Mucosa of stomach (tissue), 1 donor: Measurements from ENCODE around the gene OGDH.
"Not testable (repeated sequence)": the region's sequence is repeated elsewhere in the genome, so short reads cannot be mapped to it uniquely, and the experiment has no call there.

Experiments
- H3K27me3 ChIP-seq: one replicate; pipeline ENCODE4 v1.7.0; 2013; ENCODE audit warnings: mild to moderate bottlenecking, low read length; ENCODE audit not compliant: control insufficient read depth, insufficient read depth
- H3K36me3 ChIP-seq: one replicate; pipeline ENCODE4 v1.7.0; 2013; ENCODE audit warnings: low read length; ENCODE audit not compliant: control insufficient read depth, insufficient read depth
- H3K4me1 ChIP-seq: one replicate; pipeline ENCODE4 v1.7.0; 2013; ENCODE audit warnings: mild to moderate bottlenecking, low read length; ENCODE audit not compliant: control insufficient read depth, insufficient read depth
- H3K4me3 ChIP-seq: one replicate; pipeline ENCODE4 v1.7.0; 2013; ENCODE audit warnings: low read length
- H3K9ac ChIP-seq: one replicate; pipeline ENCODE4 v1.7.0; 2013; ENCODE audit warnings: mild to moderate bottlenecking, low read length, moderate library complexity
- H3K9me3 ChIP-seq: one replicate; pipeline ENCODE4 v1.7.0; 2013; ENCODE audit warnings: mild to moderate bottlenecking, low read length, moderate library complexity; ENCODE audit not compliant: control insufficient read depth
- donor health status: Pancreatic carcinoma.

OGDH gene

GRCh38 chr7:44709011-44709915 lies 102.8 kb downstream of the OGDH start:
- Histone ChIP-seq H3K9ac (no peak overlapping the region), H3K4me1 (peaks cover 5% of the 10 kb centered on the region), H3K36me3 (peaks cover 17% of the 10 kb centered on the region), H3K4me3 (no peak overlapping the region), H3K27me3 (no peaks in the 10 kb centered on the region), H3K9me3 (no peaks in the 10 kb centered on the region)

- Histone ChIP-seq H3K4me3 (no peak overlapping the region), H3K9ac (no peak overlapping the region), H3K4me1 (peaks cover 5% of the 10 kb centered on the region), H3K27me3 (no peaks in the 10 kb centered on the region), H3K36me3 (peaks cover 17% of the 10 kb centered on the region), H3K9me3 (no peaks in the 10 kb centered on the region)
Measured at GRCh38 chr7:44709945-44710596, 103.6 kb downstream of the OGDH start.

- H3K36me3 ChIP-seq, result peaks cover 16% of the 10 kb centered on the region
- no peak overlapping the region for H3K9ac ChIP-seq
- no peaks in the 10 kb centered on the region for H3K9me3 ChIP-seq
- peaks cover 5% of the 10 kb centered on the region for H3K4me1 ChIP-seq
- H3K4me3 ChIP-seq, result no peak overlapping the region
- H3K27me3 ChIP-seq, result no peaks in the 10 kb centered on the region
Measured at GRCh38 chr7:44711528-44711927, 105.1 kb downstream of the OGDH start.

- no peak overlapping the region for H3K4me3 ChIP-seq
- no peaks in the 10 kb centered on the region for H3K9me3 ChIP-seq
- no peaks in the 10 kb centered on the region for H3K27me3 ChIP-seq
- H3K4me1 ChIP-seq, result peaks cover 5% of the 10 kb centered on the region
- peaks cover 11% of the 10 kb centered on the region for H3K36me3 ChIP-seq
- H3K9ac ChIP-seq, result no peak overlapping the region
Measured at GRCh38 chr7:44712012-44712411, 105.6 kb downstream of the OGDH start.

GRCh38 chr7:44713141-44713540 lies 106.7 kb downstream of the OGDH start:
- H3K4me3 ChIP-seq, result no peak overlapping the region
- H3K27me3 ChIP-seq, result no peaks in the 10 kb centered on the region
- peaks cover 4% of the 10 kb centered on the region for H3K36me3 ChIP-seq
- H3K9me3 ChIP-seq, result no peaks in the 10 kb centered on the region
- H3K4me1 ChIP-seq, result peaks cover 5% of the 10 kb centered on the region
- H3K9ac ChIP-seq, result no peak overlapping the region

GRCh38 chr7:44713680-44714335 lies 107.4 kb downstream of the OGDH start:
- Histone ChIP-seq H3K4me1 (peaks cover 5% of the 10 kb centered on the region), H3K9ac (no peak overlapping the region), H3K9me3 (no peaks in the 10 kb centered on the region), H3K27me3 (no peaks in the 10 kb centered on the region), H3K36me3 (no peaks in the 10 kb centered on the region), H3K4me3 (no peak overlapping the region)

GRCh38 chr7:44716205-44716604 lies 109.8 kb downstream of the OGDH start:
- Histone ChIP-seq H3K4me3 (no peak overlapping the region), H3K27me3 (no peaks in the 10 kb centered on the region), H3K36me3 (no peaks in the 10 kb centered on the region), H3K4me1 (peaks cover 5% of the 10 kb centered on the region), H3K9me3 (no peaks in the 10 kb centered on the region), H3K9ac (no peak overlapping the region)

GRCh38 chr7:44720301-44720700 lies 113.9 kb downstream of the OGDH start:
- Histone ChIP-seq H3K4me3 (no peak overlapping the region), H3K9ac (no peak overlapping the region), H3K36me3 (no peaks in the 10 kb centered on the region), H3K4me1 (no peaks in the 10 kb centered on the region), H3K27me3 (no peaks in the 10 kb centered on the region), H3K9me3 (no peaks in the 10 kb centered on the region)

GRCh38 chr7:44724276-44724675 lies 117.8 kb downstream of the OGDH start:
- no peaks in the 10 kb centered on the region for H3K36me3 ChIP-seq
- H3K27me3 ChIP-seq, result no peaks in the 10 kb centered on the region
- no peaks in the 10 kb centered on the region for H3K9me3 ChIP-seq
- H3K4me1 ChIP-seq, result peaks cover 13% of the 10 kb centered on the region
- H3K4me3 ChIP-seq, result no peak overlapping the region
- H3K9ac ChIP-seq, result no peak overlapping the region

GRCh38 chr7:44726250-44726649 lies 119.8 kb downstream of the OGDH start:
- H3K27me3 ChIP-seq, H3K9me3 ChIP-seq, H3K36me3 ChIP-seq, H3K4me3 ChIP-seq, H3K9ac ChIP-seq: not testable (repeated sequence)
- H3K4me1 ChIP-seq, result peaks cover 13% of the 10 kb centered on the region

- Histone ChIP-seq H3K9ac (no peak overlapping the region), H3K36me3 (no peaks in the 10 kb centered on the region), H3K4me1 (peaks cover 13% of the 10 kb centered on the region), H3K4me3 (no peak overlapping the region), H3K27me3 (no peaks in the 10 kb centered on the region), H3K9me3 (no peaks in the 10 kb centered on the region)
Measured at GRCh38 chr7:44727158-44727936, 120.9 kb downstream of the OGDH start.
